AG20443 (cell line): Measurements from ENCODE around the gene IGFN1.

Experiments used
- DNase-seq: peaks from one replicate; pipeline ENCODE4 v3.0.0; 2012; ENCODE audit warnings: low spot score, mixed read lengths

IGFN1 gene

GRCh38 chr1:201163707-201164106 lies 26.9 kb upstream of the IGFN1 start:
- DNase-seq, result no peak

- no peak for DNase-seq
Observed at GRCh38 chr1:201164645-201165044, 26.0 kb upstream of the IGFN1 start.

- DNase-seq, result no peak
Observed at GRCh38 chr1:201167041-201167991, 23.3 kb upstream of the IGFN1 start.

- no peak for DNase-seq
Observed at GRCh38 chr1:201169203-201169602, 21.4 kb upstream of the IGFN1 start.

GRCh38 chr1:201169971-201170532 lies 20.6 kb upstream of the IGFN1 start:
- no peak for DNase-seq

GRCh38 chr1:201170533-201171062 lies 20.0 kb upstream of the IGFN1 start:
- peak; percentile 100 for DNase-seq

GRCh38 chr1:201171063-201172036 lies 19.3 kb upstream of the IGFN1 start:
- peak; percentile 57 for DNase-seq

- no peak for DNase-seq
Observed at GRCh38 chr1:201172326-201172725, 18.3 kb upstream of the IGFN1 start.

GRCh38 chr1:201172999-201173610 lies 17.5 kb upstream of the IGFN1 start:
- DNase-seq, result no peak

GRCh38 chr1:201173736-201174135 lies 16.9 kb upstream of the IGFN1 start:
- no peak for DNase-seq

GRCh38 chr1:201175820-201176500 lies 14.7 kb upstream of the IGFN1 start:
- no peak for DNase-seq

GRCh38 chr1:201176940-201177339 lies 13.7 kb upstream of the IGFN1 start:
- no peak for DNase-seq

GRCh38 chr1:201178718-201179117 lies 11.9 kb upstream of the IGFN1 start:
- no peak for DNase-seq

GRCh38 chr1:201180141-201180540 lies 10.5 kb upstream of the IGFN1 start:
- DNase-seq, result no peak

- DNase-seq, result no peak
Observed at GRCh38 chr1:201180901-201181300, 9.7 kb upstream of the IGFN1 start.

GRCh38 chr1:201181323-201181722 lies 9.3 kb upstream of the IGFN1 start:
- DNase-seq, result no peak

- no peak for DNase-seq
Observed at GRCh38 chr1:201181726-201182125, 8.9 kb upstream of the IGFN1 start.

- no peak for DNase-seq
Observed at GRCh38 chr1:201183209-201183608, 7.4 kb upstream of the IGFN1 start.

GRCh38 chr1:201183753-201184152 lies 6.9 kb upstream of the IGFN1 start:
- DNase-seq, result no peak

GRCh38 chr1:201184307-201185122 lies 6.1 kb upstream of the IGFN1 start:
- peak; percentile 91 for DNase-seq
